ENCODE measurements around the gene PLEKHG4B.

PLEKHG4B gene

DNA sequence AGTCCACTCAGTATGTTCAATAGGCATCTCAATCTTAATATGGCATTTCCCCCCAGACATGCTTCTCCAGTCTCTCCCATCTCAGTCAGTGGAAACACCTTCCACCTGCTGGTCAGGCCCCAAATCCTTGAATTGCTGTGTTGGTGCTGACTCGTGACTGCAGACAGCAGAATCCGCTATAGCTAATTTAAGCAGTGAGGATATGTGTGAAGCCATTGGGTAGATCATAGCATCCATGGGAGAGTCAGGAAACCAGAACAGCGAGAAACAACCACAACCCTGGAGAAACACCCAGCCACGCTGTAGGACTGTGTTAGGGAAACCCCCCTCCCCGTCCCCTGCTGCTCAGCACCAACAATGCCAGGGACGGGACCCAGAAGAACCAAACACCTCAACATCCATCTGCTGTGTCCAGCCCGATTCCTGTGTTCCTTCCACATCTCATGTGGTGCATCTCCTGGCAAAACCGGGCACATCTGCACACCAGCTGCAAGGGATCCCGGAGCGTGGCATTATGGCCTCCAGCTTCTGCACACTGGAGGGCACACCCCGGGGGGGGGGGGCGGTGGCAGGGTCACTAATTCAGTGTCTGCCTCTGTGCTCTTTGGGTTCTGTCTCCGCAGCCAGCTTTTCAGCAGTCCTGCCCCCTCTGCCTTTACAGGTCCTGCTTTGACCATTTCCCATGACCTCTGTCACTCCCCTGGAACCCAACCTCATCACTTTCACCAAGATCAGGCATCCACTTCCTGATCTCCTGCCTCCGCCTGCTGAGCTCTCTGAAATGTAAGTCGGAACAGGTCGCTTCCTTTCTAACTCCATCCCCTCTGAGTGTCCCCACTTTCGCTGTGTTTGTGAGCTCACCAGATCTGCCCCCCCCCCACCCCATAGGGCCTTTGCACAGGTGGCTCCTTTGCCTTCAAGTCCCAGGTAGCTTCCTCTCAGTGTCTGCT is 2.4 kb upstream of the PLEKHG4B start:
- no peak for DNase-seq (ENCODE audit: extremely low spot score)
- ChIA-PET POLR2A (no interaction called here), CTCF (no interaction called here)
- TF ChIP-seq, protein P1, sequence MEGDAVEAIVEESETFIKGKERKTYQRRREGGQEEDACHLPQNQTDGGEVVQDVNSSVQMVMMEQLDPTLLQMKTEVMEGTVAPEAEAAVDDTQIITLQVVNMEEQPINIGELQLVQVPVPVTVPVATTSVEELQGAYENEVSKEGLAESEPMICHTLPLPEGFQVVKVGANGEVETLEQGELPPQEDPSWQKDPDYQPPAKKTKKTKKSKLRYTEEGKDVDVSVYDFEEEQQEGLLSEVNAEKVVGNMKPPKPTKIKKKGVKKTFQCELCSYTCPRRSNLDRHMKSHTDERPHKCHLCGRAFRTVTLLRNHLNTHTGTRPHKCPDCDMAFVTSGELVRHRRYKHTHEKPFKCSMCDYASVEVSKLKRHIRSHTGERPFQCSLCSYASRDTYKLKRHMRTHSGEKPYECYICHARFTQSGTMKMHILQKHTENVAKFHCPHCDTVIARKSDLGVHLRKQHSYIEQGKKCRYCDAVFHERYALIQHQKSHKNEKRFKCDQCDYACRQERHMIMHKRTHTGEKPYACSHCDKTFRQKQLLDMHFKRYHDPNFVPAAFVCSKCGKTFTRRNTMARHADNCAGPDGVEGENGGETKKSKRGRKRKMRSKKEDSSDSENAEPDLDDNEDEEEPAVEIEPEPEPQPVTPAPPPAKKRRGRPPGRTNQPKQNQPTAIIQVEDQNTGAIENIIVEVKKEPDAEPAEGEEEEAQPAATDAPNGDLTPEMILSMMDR (IDR thresholded peaks at IDR 0.05; ENCODE audit: control extremely low read depth, extremely low read depth, low read depth, missing control alignments), result no peak

DNA sequence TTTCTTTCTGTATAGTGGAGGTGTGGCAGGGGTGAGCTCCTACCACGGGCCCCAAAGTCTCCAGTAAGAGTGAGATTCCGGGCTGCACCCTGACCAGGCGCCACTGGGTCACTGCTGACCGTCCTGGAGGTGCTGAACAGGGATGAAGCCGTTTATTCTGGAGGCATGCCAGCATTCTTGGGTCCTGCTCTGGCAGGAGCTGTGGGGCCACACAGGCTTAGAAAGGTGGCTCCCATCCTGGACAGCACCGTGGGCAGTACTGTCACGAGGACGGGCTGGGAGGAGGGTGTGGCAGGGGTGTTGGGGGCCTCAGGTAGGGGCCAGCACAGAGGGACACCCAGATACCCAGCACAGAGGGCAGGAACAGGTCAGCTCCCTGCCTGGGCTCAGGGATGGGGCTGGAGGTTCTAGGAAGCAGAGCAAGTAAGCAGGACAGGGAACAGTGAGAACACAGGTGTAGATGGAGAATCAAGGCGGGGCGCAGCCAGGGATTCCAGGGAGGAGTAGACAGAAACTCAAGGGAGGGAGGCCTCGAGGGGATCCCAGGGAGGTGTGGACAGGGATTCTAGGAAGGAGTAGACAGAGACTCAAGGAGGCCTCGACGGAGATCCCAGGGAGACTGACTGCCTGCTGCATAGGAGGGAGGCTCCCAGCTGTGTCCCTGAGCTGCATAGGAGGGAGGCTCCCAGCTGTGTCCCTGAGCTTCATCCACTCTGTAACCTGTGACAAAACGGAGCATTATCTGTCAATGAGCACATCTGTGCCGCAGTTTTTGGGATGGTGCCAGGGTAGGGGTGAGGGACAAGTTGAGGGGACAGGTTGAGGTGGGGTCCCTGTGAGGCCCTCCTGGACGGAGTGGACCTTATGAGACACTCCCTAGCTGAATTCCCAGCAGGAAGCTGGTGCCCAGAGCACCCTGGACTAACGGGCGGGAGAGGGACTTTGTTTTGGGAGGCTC is 1.1 kb upstream of the PLEKHG4B start:
- CTCF ChIA-PET, result no interaction called here
- DNase-seq (ENCODE audit: extremely low spot score), result peak; percentile 15
- POLR2A ChIA-PET, result no interaction called here
- TF ChIP-seq, protein P1 (IDR thresholded peaks at IDR 0.05; ENCODE audit: control extremely low read depth, extremely low read depth, low read depth, missing control alignments), result no peak

DNA sequence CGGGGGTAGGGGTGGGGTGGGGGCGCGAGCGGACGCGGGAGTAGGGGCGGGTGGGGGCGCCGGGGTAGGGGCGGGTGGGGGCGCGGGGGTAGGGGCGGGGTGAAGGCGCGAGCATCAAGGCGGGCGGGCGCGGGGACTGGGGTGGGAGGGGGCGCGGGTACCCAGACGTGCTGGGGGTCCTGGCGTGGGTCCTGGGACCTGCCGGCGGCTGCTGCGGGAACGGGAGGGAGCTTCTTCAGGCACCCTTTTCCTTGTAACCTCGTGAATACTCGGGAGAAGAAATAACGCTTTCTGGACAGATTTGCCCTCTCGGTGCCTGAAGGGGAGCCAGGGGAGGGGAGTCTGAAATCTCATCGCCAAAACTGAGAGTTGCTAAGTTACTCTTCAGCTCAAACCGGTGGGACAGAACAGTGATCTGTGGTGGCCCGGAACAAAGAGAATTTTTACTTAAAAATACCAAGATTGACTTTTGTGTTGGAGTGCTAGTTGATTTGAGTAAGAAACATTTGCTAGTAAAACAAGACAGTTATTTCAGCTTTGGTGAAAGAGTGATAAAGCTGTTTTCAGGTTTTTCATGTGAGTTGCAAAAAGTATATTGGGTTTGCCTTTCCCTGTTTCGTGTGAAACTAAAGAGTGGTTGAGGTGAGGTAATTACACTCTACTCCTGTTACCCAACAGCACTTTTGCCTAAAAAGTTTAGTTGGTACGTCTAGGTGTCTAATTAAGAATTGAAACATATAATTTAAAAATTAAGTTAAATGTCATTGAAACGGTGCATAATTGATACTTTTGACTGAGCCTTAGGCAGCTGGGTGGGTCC is 643 bp downstream of the PLEKHG4B start:
- peak; percentile 21 for DNase-seq (ENCODE audit: extremely low spot score)
- TF ChIP-seq, protein P1 (IDR thresholded peaks at IDR 0.05; ENCODE audit: control extremely low read depth, extremely low read depth, low read depth, missing control alignments), result no peak
- CTCF ChIA-PET, result interaction anchor here (1.5 kb wide), 1 partner anchor 12 kb away, joined by 3 read pairs; no protein-coding TSS in a partner anchor
- POLR2A ChIA-PET, result no interaction called here

DNA sequence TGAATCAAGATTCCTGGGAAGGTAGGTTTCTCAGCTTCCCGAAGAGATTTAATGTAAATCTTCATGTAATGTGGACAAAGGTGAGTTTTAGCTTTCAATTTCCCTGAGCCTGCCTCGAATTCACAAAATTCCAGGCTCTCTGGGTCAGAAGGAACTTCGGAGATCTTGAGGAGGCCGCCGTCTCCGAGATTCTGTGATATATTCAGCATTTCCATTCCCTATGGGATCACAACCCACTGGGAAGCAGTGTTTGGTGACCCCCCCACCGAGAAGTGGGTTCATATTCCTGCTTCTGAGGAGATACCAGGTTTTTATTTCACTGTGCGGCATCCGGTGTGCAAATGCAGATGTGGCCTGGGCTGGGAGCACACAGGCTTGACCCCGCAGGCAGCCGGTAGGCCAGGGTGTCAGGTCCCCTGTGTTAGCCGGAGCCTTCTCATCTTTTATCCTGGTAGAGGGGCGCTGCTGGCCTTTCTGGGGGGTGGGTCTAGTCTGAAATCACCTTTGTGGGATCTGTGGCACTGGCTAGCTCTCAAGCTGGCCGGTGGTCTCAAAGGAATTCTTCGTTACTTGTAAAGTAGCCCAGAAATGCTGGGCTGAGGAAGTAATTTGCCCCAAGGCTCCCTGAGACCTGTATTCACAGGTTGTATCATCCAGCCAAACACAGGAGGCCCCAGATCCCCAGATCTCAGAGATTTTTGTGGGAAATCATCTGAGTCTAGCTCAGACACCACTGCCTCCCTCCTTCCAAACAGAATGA is 1.4 kb downstream of the PLEKHG4B start:
- TF ChIP-seq, protein P1 (IDR thresholded peaks at IDR 0.05; ENCODE audit: control extremely low read depth, extremely low read depth, low read depth, missing control alignments), result no peak
- ChIA-PET POLR2A (no interaction called here), CTCF (interaction anchor here (1.5 kb wide), 1 partner anchor 11 kb away, joined by 3 read pairs; no protein-coding TSS in a partner anchor)
- peak; percentile 6 for DNase-seq (ENCODE audit: extremely low spot score)

DNA sequence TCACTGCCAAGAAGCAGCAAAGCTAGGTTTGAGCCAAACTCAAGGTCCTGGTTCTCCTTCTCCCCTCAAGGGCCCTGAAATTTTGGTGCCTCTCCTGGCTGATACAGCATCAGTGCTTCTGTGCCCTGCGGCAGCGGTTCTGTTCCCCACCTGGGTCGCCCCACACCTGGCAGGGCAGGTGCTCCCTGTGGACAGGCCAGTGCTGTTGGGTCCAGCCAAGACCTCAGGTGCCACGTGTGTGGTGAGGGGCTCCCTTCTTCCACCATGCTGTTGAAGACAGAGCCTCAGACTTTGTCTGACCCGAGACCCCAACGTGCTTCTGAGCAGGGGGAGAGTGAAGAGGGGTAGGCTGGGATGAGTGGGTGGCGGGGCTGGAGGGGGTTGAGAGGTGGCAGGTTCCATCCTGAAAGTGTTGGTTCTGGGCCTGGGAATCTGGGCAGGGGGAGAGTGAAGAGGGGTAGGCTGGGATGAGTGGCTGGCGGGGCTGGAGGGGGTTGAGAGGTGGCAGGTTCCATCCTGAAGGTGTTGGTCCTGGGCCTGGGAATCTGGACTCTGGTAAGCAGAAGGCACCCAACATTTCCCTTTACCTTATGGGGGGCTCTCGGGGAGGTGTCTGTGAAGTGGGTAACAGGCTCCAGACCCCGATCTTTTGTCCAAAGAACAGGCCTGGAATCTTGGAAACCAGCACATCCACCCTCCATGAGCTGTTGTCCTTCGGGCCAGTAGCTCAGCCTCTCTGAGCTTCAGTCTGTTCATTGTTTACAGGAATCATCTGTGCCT is 2.3 kb downstream of the PLEKHG4B start:
- TF ChIP-seq, protein P1 (IDR thresholded peaks at IDR 0.05; ENCODE audit: control extremely low read depth, extremely low read depth, low read depth, missing control alignments), result no peak
- POLR2A ChIA-PET, result no interaction called here
- DNase-seq (ENCODE audit: extremely low spot score), result peak; percentile 8
- CTCF ChIA-PET, result interaction anchor here (1.5 kb wide), 1 partner anchor 10 kb away, joined by 3 read pairs; no protein-coding TSS in a partner anchor
